HG03060 (cell line): Measurements from ENCODE around the gene GPC4.
"Not testable (repeated sequence)": the region's sequence is repeated elsewhere in the genome, so short reads cannot be mapped to it uniquely, and the experiment has no call there.

Experiments used
- ATAC-seq: cut with Tn5 transposase; IDR thresholded peaks from one replicate; pipeline ENCODE4 v1.9.1; 2021; ENCODE audit warnings: low read depth, moderate number of reproducible peaks; ENCODE audit not compliant: unreplicated experiment

GPC4 gene

GRCh38 chrX:133370696-133371275, 44.5 kb downstream of the GPC4 start:
- no peak for ATAC-seq

- ATAC-seq: no peak
These were observed 46.2 kb downstream of the GPC4 start for GRCh38 chrX:133369065-133369464.

- ATAC-seq: no peak
These were observed 48.6 kb downstream of the GPC4 start for GRCh38 chrX:133366735-133367134.

GRCh38 chrX:133365871-133366611, 49.2 kb downstream of the GPC4 start:
- ATAC-seq: no peak

GRCh38 chrX:133364865-133365264, 50.4 kb downstream of the GPC4 start:
- no peak for ATAC-seq

GRCh38 chrX:133364196-133364595, 51.1 kb downstream of the GPC4 start:
- no peak for ATAC-seq

- ATAC-seq: no peak
These were observed 52.8 kb downstream of the GPC4 start for GRCh38 chrX:133362538-133362937.

GRCh38 chrX:133359466-133359865, 55.8 kb downstream of the GPC4 start:
- no peak for ATAC-seq

- ATAC-seq: no peak
These were observed 62.1 kb downstream of the GPC4 start for GRCh38 chrX:133353233-133353632.

GRCh38 chrX:133350751-133351150, 64.5 kb downstream of the GPC4 start:
- ATAC-seq: no peak

GRCh38 chrX:133346026-133346425, 69.3 kb downstream of the GPC4 start:
- no peak for ATAC-seq

GRCh38 chrX:133339566-133339965, 75.7 kb downstream of the GPC4 start:
- ATAC-seq: no peak

- no peak for ATAC-seq
These were observed 78.0 kb downstream of the GPC4 start for GRCh38 chrX:133337250-133337649.

GRCh38 chrX:133335027-133335426, 80.3 kb downstream of the GPC4 start:
- no peak for ATAC-seq

- ATAC-seq: no peak
These were observed 82.0 kb downstream of the GPC4 start for GRCh38 chrX:133333154-133333750.

- no peak for ATAC-seq
These were observed 82.6 kb downstream of the GPC4 start for GRCh38 chrX:133332737-133333136.

- no peak for ATAC-seq
These were observed 84.3 kb downstream of the GPC4 start for GRCh38 chrX:133330956-133331355.

GRCh38 chrX:133325422-133325821, 89.9 kb downstream of the GPC4 start:
- no peak for ATAC-seq

GRCh38 chrX:133323431-133323830, 91.9 kb downstream of the GPC4 start:
- ATAC-seq: no peak

- not testable (repeated sequence) for ATAC-seq
These were observed 93.0 kb downstream of the GPC4 start for GRCh38 chrX:133322269-133322668.

GRCh38 chrX:133321451-133321850, 93.8 kb downstream of the GPC4 start:
- no peak for ATAC-seq

- no peak for ATAC-seq
These were observed 101.0 kb downstream of the GPC4 start for GRCh38 chrX:133314281-133314680.
